Natural killer cell (primary cell): ENCODE measurements around the gene RAD51B. TPM values are rescaled to one million over a fixed set of nuclear protein-coding genes. Genes with fewer than 3 reads are reported as not detected.

ENCODE experiments used
- ATAC-seq, 3 donors: fragments of 150-1000 bp in 2 of 3; fragments of 200-7000 bp in 1 of 3; cut with Tn5 transposase; 1 replicate in 1 of 3; 2 replicates in 2 of 3; pipeline ENCODE4 v1.10.0; 2021; ENCODE audit warnings: mild to moderate bottlenecking in 2 of 3, moderate library complexity in 2 of 3
- DNase-seq, 2 donors: peaks; one replicate each; pipeline versions ENCODE4 v3.0.0 to v3.0.0-alpha.2; 2013 to 2021; ENCODE audit warnings: mixed read lengths in 1 of 2
- H3K27ac ChIP-seq: one replicate; pipeline ENCODE4 v1.5.1; 2013; ENCODE audit warnings: mild to moderate bottlenecking, low read length
- H3K27me3 ChIP-seq: one replicate; pipeline ENCODE4 v1.6.1; 2013; ENCODE audit warnings: low read length; ENCODE audit not compliant: control insufficient read depth, insufficient read depth
- H3K36me3 ChIP-seq: one replicate; pipeline ENCODE4 v1.6.1; 2013; ENCODE audit warnings: low read length; ENCODE audit not compliant: control insufficient read depth, insufficient read depth
- H3K4me1 ChIP-seq: one replicate; pipeline ENCODE4 v1.6.1; 2013; ENCODE audit warnings: low read length; ENCODE audit not compliant: control insufficient read depth, insufficient read depth
- H3K4me3 ChIP-seq: one replicate; pipeline ENCODE4 v1.5.1; 2013; ENCODE audit warnings: low read length
- H3K9me3 ChIP-seq: one replicate; pipeline ENCODE4 v1.6.1; 2013; ENCODE audit warnings: low read length; ENCODE audit not compliant: control insufficient read depth, insufficient read depth
- H3K27ac Mint-ChIP-seq, 2 donors: one replicate each; pipeline ENCODE4 v1.8.0; 2022; ENCODE audit warnings: mild to moderate bottlenecking in 2 of 2, mixed read lengths in 2 of 2, moderate library complexity in 1 of 2
- H3K27me3 Mint-ChIP-seq, 2 donors: one replicate each; pipeline ENCODE4 v1.8.0; 2022; ENCODE audit warnings: low read depth in 2 of 2, mixed read lengths in 2 of 2
- H3K36me3 Mint-ChIP-seq: one replicate; pipeline ENCODE4 v1.8.0; 2022; ENCODE audit warnings: mixed read lengths
- H3K4me1 Mint-ChIP-seq, 2 donors: one replicate each; pipeline ENCODE4 v1.8.0; 2022; ENCODE audit warnings: mixed read lengths in 2 of 2
- H3K4me3 Mint-ChIP-seq: one replicate; pipeline ENCODE4 v1.8.0; 2022; ENCODE audit warnings: mild to moderate bottlenecking, moderate library complexity, mixed read lengths
- H3K9me3 Mint-ChIP-seq, 2 donors: one replicate each; pipeline ENCODE4 v1.8.0; 2022; ENCODE audit warnings: mixed read lengths in 2 of 2
- WGBS: methylation state at CpG from one replicate; pipeline ENCODE4 v1.1.7; 2013; ENCODE audit warnings: missing lambda C conversion rate; ENCODE audit not compliant: insufficient coverage; 5-methylcytosine and 5-hydroxymethylcytosine counted together
- intact Hi-C: fragments of 100-400 bp; cut with micrococcal nuclease; formaldehyde crosslinking; loops from one replicate; pipeline ENCODE4 v1.14.2; 2022
- total RNA-seq, 4 donors: library from RNA; stranded (reverse); fragments of 120-200 nt in 1 of 4; gene quantifications; one replicate each; pipeline versions ENCODE4 v1.2.3 to v1.2.4, GENCODE V29; 2013 to 2022
- TF ChIP-seq, protein P1 (sequence below): fragments of 200-600 bp; IDR thresholded peaks from one replicate; pipeline ENCODE4 v1.8.0; 2022; ENCODE audit warnings: antibody characterized with exemption

Gene RAD51B
- total RNA-seq, 3 donors from 2014 or later (not counting 1 experiment from before 2014, with no cell fraction given) = 28.1 to 37.6 (median 28.6) TPM

DNA sequence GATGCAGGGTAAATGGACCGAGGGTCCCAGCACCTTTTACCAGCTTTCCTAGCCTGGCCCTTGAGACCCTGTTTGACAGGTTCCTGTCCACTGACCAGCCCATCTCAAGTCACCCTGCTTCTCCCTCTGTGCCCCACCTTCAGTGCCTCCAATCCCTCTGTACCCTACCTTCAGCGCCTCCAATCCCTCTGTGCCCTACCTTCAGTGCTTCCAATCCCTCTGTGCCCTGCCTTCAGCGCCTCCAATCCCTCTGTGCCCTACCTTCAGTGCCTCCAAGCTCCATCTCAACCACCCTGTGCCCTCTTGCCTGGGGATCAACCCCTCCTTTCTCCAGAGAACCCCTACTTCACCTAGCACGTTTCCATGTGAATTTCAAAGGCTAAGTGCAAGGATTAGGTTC is 919.0 kb downstream of the RAD51B start:
- DNase-seq = no peak
- Mint-ChIP-seq H3K4me3 (no peak overlapping the region), H3K4me1 (peaks cover 23 to 38% of the 10 kb centered on the region in 2 donors), H3K27ac (no peak overlapping the region), H3K36me3 (no peaks in the 10 kb centered on the region), H3K27me3 (no peaks in the 10 kb centered on the region), H3K9me3 (no peaks in the 10 kb centered on the region)
- Histone ChIP-seq H3K9me3 (peaks cover 4% of the 10 kb centered on the region), H3K27ac (no peak overlapping the region), H3K36me3 (no peaks in the 10 kb centered on the region), H3K4me3 (no peak overlapping the region), H3K27me3 (no peaks in the 10 kb centered on the region), H3K4me1 (peaks cover 44% of the 10 kb centered on the region)
- WGBS = 78% methylated on average over 4 of the region's 4 CpGs
- intact Hi-C loops = no loop called here
- no peak for ATAC-seq
- TF ChIP-seq, protein P1, sequence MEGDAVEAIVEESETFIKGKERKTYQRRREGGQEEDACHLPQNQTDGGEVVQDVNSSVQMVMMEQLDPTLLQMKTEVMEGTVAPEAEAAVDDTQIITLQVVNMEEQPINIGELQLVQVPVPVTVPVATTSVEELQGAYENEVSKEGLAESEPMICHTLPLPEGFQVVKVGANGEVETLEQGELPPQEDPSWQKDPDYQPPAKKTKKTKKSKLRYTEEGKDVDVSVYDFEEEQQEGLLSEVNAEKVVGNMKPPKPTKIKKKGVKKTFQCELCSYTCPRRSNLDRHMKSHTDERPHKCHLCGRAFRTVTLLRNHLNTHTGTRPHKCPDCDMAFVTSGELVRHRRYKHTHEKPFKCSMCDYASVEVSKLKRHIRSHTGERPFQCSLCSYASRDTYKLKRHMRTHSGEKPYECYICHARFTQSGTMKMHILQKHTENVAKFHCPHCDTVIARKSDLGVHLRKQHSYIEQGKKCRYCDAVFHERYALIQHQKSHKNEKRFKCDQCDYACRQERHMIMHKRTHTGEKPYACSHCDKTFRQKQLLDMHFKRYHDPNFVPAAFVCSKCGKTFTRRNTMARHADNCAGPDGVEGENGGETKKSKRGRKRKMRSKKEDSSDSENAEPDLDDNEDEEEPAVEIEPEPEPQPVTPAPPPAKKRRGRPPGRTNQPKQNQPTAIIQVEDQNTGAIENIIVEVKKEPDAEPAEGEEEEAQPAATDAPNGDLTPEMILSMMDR = no peak

DNA sequence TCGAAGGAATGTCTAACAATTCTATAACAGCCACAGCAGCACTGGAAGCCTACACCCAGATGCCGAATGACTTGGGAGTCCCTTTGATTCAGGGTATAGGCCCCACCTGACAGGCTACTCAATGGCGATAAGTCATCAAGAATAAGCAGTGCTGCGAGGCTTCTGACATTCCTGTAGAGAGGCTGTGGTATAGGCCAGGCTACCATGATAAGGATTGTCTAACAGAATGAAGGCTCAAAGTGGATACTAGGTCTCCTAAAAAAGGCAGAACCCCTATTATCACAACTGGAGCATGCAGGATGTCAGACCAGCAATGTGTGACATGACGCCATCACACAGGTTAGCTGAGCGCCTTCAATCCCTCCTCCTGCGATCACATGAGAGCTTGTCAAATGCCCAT is 920.1 kb downstream of the RAD51B start:
- Histone ChIP-seq H3K9me3 (peaks cover 4% of the 10 kb centered on the region), H3K36me3 (no peaks in the 10 kb centered on the region), H3K4me1 (peaks cover 35% of the 10 kb centered on the region), H3K27ac (no peak overlapping the region), H3K4me3 (no peak overlapping the region), H3K27me3 (no peaks in the 10 kb centered on the region)
- no peak for ATAC-seq
- Mint-ChIP-seq H3K4me3 (no peak overlapping the region), H3K36me3 (no peaks in the 10 kb centered on the region), H3K27ac (no peak overlapping the region), H3K4me1 (peaks cover 13 to 27% of the 10 kb centered on the region in 2 donors), H3K9me3 (no peaks in the 10 kb centered on the region), H3K27me3 (no peaks in the 10 kb centered on the region)
- WGBS = 97% methylated on average over 7 of the region's 7 CpGs
- intact Hi-C loops = no loop called here
- DNase-seq = no peak
- TF ChIP-seq, protein P1 = no peak

DNA sequence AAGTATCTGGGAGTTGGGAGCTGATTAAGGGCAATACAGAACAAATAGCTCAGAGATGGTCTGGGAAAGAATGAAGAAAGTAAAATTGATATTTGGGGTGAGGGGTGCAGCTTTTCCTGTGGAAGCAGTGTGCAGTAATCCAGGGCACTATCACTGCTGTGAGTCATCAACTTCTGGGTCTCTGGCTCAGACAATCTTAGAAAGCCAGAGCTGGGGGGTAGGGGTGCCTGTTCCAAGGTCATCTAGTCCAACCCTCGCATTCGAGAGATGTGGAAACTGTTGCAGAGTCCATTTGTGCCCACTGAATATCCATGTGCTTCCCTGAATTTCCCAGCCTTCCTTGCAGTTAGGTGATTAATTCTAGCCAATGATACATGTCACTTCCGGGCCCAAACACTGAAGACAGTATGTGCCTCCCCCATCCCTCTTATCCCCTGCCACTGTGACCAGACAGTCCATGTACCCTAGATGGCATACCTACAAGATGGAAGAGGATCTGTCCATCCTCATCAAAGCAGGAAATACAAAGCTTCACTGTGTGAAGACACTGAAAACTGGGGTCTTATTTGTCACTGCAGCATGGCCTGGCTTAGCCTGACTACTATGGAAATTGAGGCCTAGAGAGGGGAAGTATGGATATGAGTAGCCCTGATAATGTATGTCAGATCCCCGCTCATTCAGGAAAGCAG is 921.4 kb downstream of the RAD51B start:
- DNase-seq (no peak), ATAC-seq (no peak)
- Histone ChIP-seq H3K36me3 (no peaks in the 10 kb centered on the region), H3K4me1 (peaks cover 24% of the 10 kb centered on the region), H3K4me3 (no peak overlapping the region), H3K27ac (no peak overlapping the region), H3K27me3 (no peaks in the 10 kb centered on the region), H3K9me3 (peaks cover 4% of the 10 kb centered on the region)
- TF ChIP-seq, protein P1 = no peak
- Mint-ChIP-seq H3K9me3 (no peaks in the 10 kb centered on the region), H3K36me3 (no peaks in the 10 kb centered on the region), H3K27me3 (peaks cover 0 to 7% of the 10 kb centered on the region in 2 donors), H3K4me1 (peaks cover 5 to 19% of the 10 kb centered on the region in 2 donors), H3K27ac (no peak overlapping the region), H3K4me3 (no peak overlapping the region)
- WGBS = 95% methylated on average over 4 of the region's 4 CpGs
- intact Hi-C loops = no loop called here

DNA sequence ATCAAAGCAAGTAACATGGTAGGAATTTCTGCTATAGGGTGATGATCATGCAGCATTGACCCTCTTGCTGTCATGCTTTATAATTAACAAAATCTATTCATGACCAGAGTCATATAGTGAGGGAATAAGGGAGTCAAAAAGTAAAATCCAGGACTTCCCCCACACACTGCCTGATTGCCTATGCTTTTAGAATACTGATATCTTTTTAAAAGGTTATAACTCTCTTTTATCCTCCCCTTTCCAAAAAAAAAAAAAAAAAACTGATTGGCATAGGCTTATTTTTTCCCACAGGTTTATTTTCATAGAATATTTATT is 921.9 kb downstream of the RAD51B start:
- Mint-ChIP-seq H3K9me3 (no peaks in the 10 kb centered on the region), H3K27me3 (peaks cover 0 to 7% of the 10 kb centered on the region in 2 donors), H3K27ac (no peak overlapping the region), H3K36me3 (no peaks in the 10 kb centered on the region), H3K4me1 (peaks cover 0 to 14% of the 10 kb centered on the region in 2 donors), H3K4me3 (no peak overlapping the region)
- TF ChIP-seq, protein P1 = no peak
- H3K4me3 ChIP-seq = no peak overlapping the region
- H3K27me3 ChIP-seq = no peaks in the 10 kb centered on the region
- no peak overlapping the region for H3K27ac ChIP-seq
- ATAC-seq (no peak), DNase-seq (no peak)
- H3K9me3 ChIP-seq = peaks cover 4% of the 10 kb centered on the region
- H3K36me3 ChIP-seq = no peaks in the 10 kb centered on the region
- intact Hi-C loops = no loop called here
- peaks cover 21% of the 10 kb centered on the region for H3K4me1 ChIP-seq
